Body of pancreas (tissue), 4 donors: ENCODE data around the gene CSTB. TPM values are rescaled to one million over a fixed set of nuclear protein-coding genes. Genes with fewer than 3 reads are reported as not detected.
A peak's percentile ranks its signal among the peaks of the same experiment; 100 is the strongest.

ENCODE experiments used
- ATAC-seq: fragments of 150-250 bp; one replicate; pipeline ENCODE4 v1.9.1; 2016
- DNase-seq, 4 donors: peaks; one replicate each; pipeline ENCODE4 v3.0.0-alpha.2; 2019
- H3K27ac ChIP-seq, 4 donors: fragments of 200-600 bp; sonication (generic); 1 replicate in 3 of 4; 2 replicates in 1 of 4; pipeline versions ENCODE4 v1.5.1 to v1.6.1; 2016 to 2019; ENCODE audit warnings: mild to moderate bottlenecking in 1 of 4, mixed read lengths in 1 of 4, moderate library complexity in 1 of 4
- H3K27me3 ChIP-seq, 2 donors: fragments of 200-600 bp; sonication (generic); one replicate each; pipeline ENCODE4 v1.6.0; 2016; ENCODE audit warnings: mild to moderate bottlenecking in 1 of 2
- H3K36me3 ChIP-seq, 2 donors: fragments of 200-600 bp; sonication (generic); replicated peaks in 1 of 2; 2 replicates each; pipeline ENCODE4 v1.5.1; 2016; ENCODE audit warnings: low read depth in 2 of 2; ENCODE audit not compliant: insufficient read depth in 1 of 2
- H3K4me1 ChIP-seq: fragments of 200-600 bp; sonication (generic); one replicate; pipeline ENCODE4 v1.6.0; 2016
- H3K4me3 ChIP-seq, 2 donors: fragments of 200-600 bp; sonication (generic); 1 replicate in 1 of 2; 2 replicates in 1 of 2; pipeline ENCODE4 v1.5.1; 2016 to 2019
- H3K9me3 ChIP-seq, 3 donors: fragments of 200-600 bp; sonication (generic); 1 replicate in 2 of 3; 2 replicates in 1 of 3; pipeline ENCODE4 v1.5.1; 2016
- POLR2A ChIP-seq, 3 donors: fragments of 450-650 bp; IDR thresholded peaks; one replicate each; pipeline ENCODE4 v1.6.1; 2016; ENCODE audit warnings: antibody characterized with exemption in 3 of 3, mild to moderate bottlenecking in 2 of 3
- WGBS, 2 donors: methylation state at CpG; one replicate each; pipeline ENCODE4 v1.1.5; 2017; 5-methylcytosine and 5-hydroxymethylcytosine counted together
- intact Hi-C: fragments of 100-400 bp; cut with DNase I; formaldehyde crosslinking; loops from one replicate; pipeline ENCODE4 v1.15.1; 2023
- total RNA-seq, 2 donors: library from RNA; depleted of rRNA; stranded (reverse); fragments of >200 nt; gene quantifications; one replicate each; pipeline ENCODE4 v1.1.0, GENCODE V29; 2016
- TF ChIP-seq, protein P1 (sequence below), 7 experiments: fragments of 450-650 bp in 4 of 7; fragments of 200-600 bp in 3 of 7; sonication (generic) in 3 of 7; IDR thresholded peaks; one replicate each; pipeline ENCODE4 v1.5.1; 2016 to 2019; ENCODE audit warnings: antibody characterized with exemption in 7 of 7

The CSTB gene
- total RNA-seq, 2 donors from 2014 or later: 8.6 to 11.9 TPM

DNA sequence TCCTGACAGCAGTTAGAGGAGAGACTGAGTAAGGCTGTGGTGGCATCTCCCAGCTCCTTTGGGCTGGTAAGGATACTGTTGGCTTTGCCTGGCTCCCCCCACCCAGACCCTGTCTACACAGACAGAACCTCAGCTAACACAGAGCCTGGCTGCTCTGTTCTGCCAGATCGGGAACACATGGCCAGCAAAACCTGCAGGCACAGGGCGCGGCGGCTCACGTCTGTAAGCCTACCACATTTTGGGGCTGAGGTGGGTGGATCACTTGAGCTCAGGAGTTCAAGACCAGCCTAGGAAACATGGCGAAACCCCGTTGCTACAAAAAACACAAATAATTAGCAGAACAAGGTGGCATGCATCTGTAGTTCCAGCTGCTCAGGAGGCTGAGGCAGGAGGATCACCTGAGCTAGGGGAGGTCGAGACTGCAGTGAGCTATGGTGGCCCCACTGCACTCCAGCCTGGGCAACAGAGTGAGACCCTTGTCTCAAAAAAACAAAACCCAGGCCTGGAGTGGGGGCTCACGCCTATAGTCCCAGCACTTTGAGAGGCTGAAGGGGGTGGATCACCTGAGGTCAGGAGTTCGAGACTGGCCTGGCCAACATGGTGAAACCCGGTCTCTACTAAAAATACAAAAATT lies 6.7 kb downstream of the CSTB start:
- TF ChIP-seq, protein P1, sequence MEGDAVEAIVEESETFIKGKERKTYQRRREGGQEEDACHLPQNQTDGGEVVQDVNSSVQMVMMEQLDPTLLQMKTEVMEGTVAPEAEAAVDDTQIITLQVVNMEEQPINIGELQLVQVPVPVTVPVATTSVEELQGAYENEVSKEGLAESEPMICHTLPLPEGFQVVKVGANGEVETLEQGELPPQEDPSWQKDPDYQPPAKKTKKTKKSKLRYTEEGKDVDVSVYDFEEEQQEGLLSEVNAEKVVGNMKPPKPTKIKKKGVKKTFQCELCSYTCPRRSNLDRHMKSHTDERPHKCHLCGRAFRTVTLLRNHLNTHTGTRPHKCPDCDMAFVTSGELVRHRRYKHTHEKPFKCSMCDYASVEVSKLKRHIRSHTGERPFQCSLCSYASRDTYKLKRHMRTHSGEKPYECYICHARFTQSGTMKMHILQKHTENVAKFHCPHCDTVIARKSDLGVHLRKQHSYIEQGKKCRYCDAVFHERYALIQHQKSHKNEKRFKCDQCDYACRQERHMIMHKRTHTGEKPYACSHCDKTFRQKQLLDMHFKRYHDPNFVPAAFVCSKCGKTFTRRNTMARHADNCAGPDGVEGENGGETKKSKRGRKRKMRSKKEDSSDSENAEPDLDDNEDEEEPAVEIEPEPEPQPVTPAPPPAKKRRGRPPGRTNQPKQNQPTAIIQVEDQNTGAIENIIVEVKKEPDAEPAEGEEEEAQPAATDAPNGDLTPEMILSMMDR (IDR thresholded peaks at IDR 0.05): no peak
- no peak for TF ChIP-seq POLR2A (IDR thresholded peaks at IDR 0.05)
- intact Hi-C loops: no loop called here
- no peak for ATAC-seq

DNA sequence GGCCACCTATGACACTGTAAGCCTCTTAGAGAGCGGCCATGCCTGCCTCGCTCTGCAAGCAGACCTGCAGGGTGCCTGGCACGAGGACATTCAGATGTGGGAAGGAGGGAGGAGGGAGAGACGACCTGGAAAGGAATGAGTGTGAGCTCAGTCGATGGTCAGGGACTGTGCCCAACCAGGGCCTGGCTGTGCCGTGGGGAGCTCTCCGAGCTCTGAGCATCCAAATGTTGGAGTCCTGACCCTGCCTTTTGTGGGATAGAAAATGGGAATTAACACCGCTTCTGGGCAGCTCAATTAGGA lies 7.3 kb downstream of the CSTB start:
- no peak overlapping the region for H3K27ac ChIP-seq
- H3K36me3 ChIP-seq: peaks cover 0 to 2% of the 10 kb centered on the region in 2 donors
- H3K4me1 ChIP-seq: peaks cover 21% of the 10 kb centered on the region
- no peaks in the 10 kb centered on the region for H3K9me3 ChIP-seq
- H3K4me3 ChIP-seq: no peak overlapping the region
- intact Hi-C loops: no loop called here
- DNase-seq (no peak), ATAC-seq (no peak)
- 59 to 65% methylated on average over 8 of the region's 8 CpGs for WGBS, 2 donors
- H3K27me3 ChIP-seq: no peaks in the 10 kb centered on the region
- TF ChIP-seq, protein P1 (IDR thresholded peaks at IDR 0.05): no peak
- no peak for TF ChIP-seq POLR2A (IDR thresholded peaks at IDR 0.05)

More for the DNA sequence above, 6.7 kb downstream of the CSTB start:
- DNase-seq: no peak
- no peaks in the 10 kb centered on the region for H3K9me3 ChIP-seq
- no peaks in the 10 kb centered on the region for H3K27me3 ChIP-seq
- H3K4me3 ChIP-seq: no peak overlapping the region
- peaks cover 0 to 2% of the 10 kb centered on the region in 2 donors for H3K36me3 ChIP-seq
- H3K27ac ChIP-seq: no peak overlapping the region
- WGBS, 2 donors: 89 to 100% methylated on average over 3 to 11 of the region's 11 CpGs
- H3K4me1 ChIP-seq: peaks cover 21% of the 10 kb centered on the region

DNA sequence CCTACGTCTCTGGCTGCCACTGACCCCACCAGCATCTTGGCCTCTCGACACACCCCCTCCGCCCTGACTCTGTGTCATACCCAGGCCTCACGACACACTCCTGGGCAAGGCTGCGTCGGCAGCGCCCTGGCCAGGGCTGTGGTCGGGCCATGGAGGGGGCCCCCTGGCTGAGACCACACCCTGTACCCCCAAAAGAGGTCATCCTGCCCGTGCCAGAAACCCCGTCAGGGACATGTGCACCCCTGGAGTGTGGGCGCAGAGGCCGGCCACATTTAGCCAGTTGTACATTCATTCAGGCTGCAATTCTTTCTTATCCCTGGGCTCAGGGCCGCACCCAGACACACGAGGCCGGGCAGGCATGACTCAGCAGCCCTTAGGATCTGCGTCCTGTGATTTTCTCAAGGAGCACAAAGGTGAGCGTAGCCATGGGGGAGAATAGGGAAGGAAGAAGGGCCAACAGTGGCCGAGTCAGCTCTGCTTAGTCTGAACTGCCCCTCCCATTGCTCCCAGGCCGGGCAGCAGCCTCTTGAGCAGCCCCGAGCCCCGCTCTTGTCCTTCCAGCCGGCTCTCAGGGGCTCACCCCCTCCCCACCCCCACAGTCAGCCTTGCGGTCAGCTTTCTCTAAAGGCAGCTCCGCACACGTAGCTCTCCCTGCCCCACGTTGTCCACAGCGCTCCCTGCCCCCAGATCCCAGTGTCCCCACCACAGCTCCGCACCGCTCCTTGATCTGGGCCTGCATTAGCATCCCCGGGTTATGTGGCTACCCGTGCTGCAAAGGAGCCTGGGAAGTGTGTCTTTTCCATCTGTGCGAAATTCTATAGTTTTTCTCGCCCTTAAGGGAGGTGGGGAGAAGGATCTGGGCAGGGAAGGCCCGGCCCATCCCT lies 7.9 kb downstream of the CSTB start:
- DNase-seq (peak in 3 of 4 donors; percentile 61 to 66 (median 64)), ATAC-seq (peak; percentile 58)
- Histone ChIP-seq H3K27ac (no peak overlapping the region), H3K9me3 (no peaks in the 10 kb centered on the region), H3K36me3 (no peaks in the 10 kb centered on the region), H3K4me3 (no peak overlapping the region), H3K4me1 (peaks cover 21% of the 10 kb centered on the region), H3K27me3 (no peaks in the 10 kb centered on the region)
- WGBS, 2 donors: 44 to 50% methylated on average over 26 to 34 of the region's 34 CpGs
- no peak for TF ChIP-seq POLR2A (IDR thresholded peaks at IDR 0.05)
- TF ChIP-seq, protein P1 (IDR thresholded peaks at IDR 0.05): no peak
- intact Hi-C loops: no loop called here

DNA sequence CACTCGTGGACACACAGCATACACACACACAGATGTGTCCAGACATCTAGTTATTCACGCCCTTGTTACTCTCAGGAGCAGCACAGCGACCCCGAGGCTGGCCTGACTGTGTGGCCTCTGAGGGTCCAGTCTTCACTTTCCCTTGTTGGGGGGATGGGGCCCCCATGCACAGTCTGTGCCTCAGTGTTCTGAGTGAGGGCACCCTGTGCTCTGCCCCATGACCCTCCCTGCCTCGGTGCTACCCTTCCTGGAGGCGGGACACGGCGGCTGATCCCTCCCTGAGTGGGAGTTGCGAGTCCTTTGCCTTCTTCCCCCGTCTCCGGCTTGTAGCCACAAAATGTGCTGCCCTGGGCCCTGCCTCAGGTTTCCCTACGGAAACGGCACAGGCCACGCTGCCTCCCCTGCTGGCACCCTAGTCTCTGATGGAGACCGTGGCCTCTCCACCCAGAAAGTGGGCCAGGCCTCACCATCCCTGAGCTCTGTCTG lies 8.6 kb downstream of the CSTB start:
- no peaks in the 10 kb centered on the region for H3K27me3 ChIP-seq
- TF ChIP-seq, protein P1 (IDR thresholded peaks at IDR 0.05): no peak
- TF ChIP-seq POLR2A (IDR thresholded peaks at IDR 0.05): no peak
- no peak overlapping the region for H3K27ac ChIP-seq
- H3K9me3 ChIP-seq: no peaks in the 10 kb centered on the region
- 76% methylated on average over 15 of the region's 15 CpGs; no CpG with 5 or more reads in 1 of the 2 donors for WGBS, 2 donors
- intact Hi-C loops: no loop called here
- ATAC-seq (no peak), DNase-seq (no peak)
- no peak overlapping the region for H3K4me3 ChIP-seq
- H3K4me1 ChIP-seq: peaks cover 25% of the 10 kb centered on the region
- no peaks in the 10 kb centered on the region for H3K36me3 ChIP-seq
